Lower leg skin (tissue), 4 donors: Measurements from ENCODE around the gene SULT1E1. TPM values are rescaled to one million over a fixed set of nuclear protein-coding genes. Genes with fewer than 3 reads are reported as not detected.

ENCODE experiments used
- DNase-seq, 2 donors: peaks; one replicate each; pipeline ENCODE4 v3.0.0-alpha.2; 2019; ENCODE audit warnings: low spot score in 2 of 2
- H3K4me3 ChIP-seq: fragments of 200-600 bp; sonication (generic); 2 replicates; pipeline ENCODE4 v1.5.1; 2017; ENCODE audit warnings: mild to moderate bottlenecking, low read depth; ENCODE audit not compliant: poor library complexity, severe bottlenecking
- POLR2A ChIP-seq, 2 donors: fragments of 450-650 bp; IDR thresholded peaks; one replicate each; pipeline ENCODE4 v1.6.1; 2016 to 2017; ENCODE audit warnings: antibody characterized with exemption in 2 of 2, mild to moderate bottlenecking in 1 of 2, moderate library complexity in 1 of 2
- WGBS, 2 donors: methylation state at CpG; one replicate each; pipeline ENCODE4 v1.1.5; 2018; 5-methylcytosine and 5-hydroxymethylcytosine counted together
- intact Hi-C: fragments of 100-400 bp; cut with DNase I; formaldehyde crosslinking; loops from one replicate; pipeline ENCODE4 v1.15.0; 2023; ENCODE audit warnings: low total_unique reads
- total RNA-seq, 4 donors: library from RNA; depleted of rRNA; stranded (reverse); fragments of >200 nt; gene quantifications; one replicate each; pipeline ENCODE4 v1.1.0, GENCODE V29; 2016
- TF ChIP-seq, protein P1 (sequence below), 3 donors: fragments of 450-650 bp; IDR thresholded peaks; one replicate each; pipeline ENCODE4 v1.5.1; 2016; ENCODE audit warnings: antibody characterized with exemption in 3 of 3, mild to moderate bottlenecking in 3 of 3, moderate library complexity in 2 of 3

SULT1E1 gene, protein sequence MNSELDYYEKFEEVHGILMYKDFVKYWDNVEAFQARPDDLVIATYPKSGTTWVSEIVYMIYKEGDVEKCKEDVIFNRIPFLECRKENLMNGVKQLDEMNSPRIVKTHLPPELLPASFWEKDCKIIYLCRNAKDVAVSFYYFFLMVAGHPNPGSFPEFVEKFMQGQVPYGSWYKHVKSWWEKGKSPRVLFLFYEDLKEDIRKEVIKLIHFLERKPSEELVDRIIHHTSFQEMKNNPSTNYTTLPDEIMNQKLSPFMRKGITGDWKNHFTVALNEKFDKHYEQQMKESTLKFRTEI
- 10 to 100 TPM; 15.7 to 45.2 (median 34.3) TPM for total RNA-seq

DNA sequence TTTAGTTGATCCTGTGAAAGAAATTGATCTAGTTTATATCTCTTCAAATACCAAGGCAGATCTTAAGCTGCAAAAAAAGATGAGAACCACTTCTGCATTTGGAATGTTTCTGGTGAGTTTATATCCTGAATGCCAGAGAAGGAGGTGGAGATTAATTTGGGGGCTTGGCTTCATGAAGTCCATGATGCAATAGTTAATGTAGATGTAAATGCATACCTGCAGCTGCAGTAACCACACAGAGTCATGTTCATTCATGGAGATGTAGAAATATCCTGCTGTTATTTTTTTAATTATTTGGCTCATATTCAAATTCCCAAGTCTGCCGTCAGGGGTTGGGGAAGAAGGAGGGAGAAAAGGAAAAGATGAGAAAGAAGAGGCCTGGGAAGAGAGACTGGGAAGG lies at the start of gene SULT1E1:
SULT1E1 (minus strand) TSS at position 94 of the 400 bp plus-strand sequence. CDS start 2,501 bp downstream, outside the sequence.
- TF ChIP-seq, protein P1, sequence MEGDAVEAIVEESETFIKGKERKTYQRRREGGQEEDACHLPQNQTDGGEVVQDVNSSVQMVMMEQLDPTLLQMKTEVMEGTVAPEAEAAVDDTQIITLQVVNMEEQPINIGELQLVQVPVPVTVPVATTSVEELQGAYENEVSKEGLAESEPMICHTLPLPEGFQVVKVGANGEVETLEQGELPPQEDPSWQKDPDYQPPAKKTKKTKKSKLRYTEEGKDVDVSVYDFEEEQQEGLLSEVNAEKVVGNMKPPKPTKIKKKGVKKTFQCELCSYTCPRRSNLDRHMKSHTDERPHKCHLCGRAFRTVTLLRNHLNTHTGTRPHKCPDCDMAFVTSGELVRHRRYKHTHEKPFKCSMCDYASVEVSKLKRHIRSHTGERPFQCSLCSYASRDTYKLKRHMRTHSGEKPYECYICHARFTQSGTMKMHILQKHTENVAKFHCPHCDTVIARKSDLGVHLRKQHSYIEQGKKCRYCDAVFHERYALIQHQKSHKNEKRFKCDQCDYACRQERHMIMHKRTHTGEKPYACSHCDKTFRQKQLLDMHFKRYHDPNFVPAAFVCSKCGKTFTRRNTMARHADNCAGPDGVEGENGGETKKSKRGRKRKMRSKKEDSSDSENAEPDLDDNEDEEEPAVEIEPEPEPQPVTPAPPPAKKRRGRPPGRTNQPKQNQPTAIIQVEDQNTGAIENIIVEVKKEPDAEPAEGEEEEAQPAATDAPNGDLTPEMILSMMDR (IDR thresholded peaks at IDR 0.05): no peak
- no peak for DNase-seq
- intact Hi-C loops: no loop called here
- 8 to 16% methylated on average over 1 of the region's 1 CpG for WGBS, 2 donors
- no peak within 1 kb of the TSS for H3K4me3 ChIP-seq

DNA sequence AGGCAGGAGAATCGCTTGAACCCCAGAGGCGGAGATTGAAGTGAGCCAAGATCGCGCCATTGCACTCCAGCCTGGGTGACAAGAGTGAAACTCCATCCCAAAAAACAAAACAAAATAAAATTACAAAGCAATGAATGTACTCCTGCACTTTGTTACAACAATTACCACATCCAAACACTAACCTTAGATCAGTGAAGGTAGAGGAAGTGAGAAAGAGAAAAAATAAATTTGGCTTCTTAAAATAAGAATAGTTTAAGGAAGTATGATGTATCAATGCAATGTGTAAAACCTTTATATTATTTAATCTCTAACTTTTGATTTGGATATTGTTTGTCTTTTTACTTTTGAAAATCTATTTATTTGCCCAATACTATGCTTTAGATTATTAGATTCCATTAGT lies 49.2 kb upstream of the SULT1E1 start:
- no peak overlapping the region for H3K4me3 ChIP-seq
- TF ChIP-seq, protein P1 (IDR thresholded peaks at IDR 0.05): no peak
- no peak for TF ChIP-seq POLR2A (IDR thresholded peaks at IDR 0.05)
- intact Hi-C loops: no loop called here
- DNase-seq: no peak
- WGBS, 2 donors: 93 to 97% methylated on average over 4 of the region's 4 CpGs

DNA sequence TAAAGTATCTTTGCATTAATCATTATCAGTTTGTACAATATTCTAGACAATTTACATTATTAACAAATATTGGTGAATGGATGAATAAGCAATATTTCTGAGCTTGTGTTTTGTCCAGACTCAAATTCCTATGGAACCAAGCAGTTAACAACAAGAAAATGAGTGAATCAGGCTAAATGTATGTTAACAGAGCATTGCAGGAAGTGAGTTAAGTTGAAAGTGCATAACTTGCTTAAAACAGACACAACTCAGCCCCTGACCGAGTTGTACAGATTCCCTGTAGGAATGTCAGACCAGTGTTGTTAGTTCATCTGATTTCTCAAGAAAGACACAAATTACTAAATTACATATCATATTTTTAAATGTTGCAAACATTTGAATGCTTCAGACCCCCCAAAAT lies 47.2 kb upstream of the SULT1E1 start:
- intact Hi-C loops: no loop called here
- 57 to 72% methylated on average over 1 of the region's 1 CpG for WGBS, 2 donors

DNA sequence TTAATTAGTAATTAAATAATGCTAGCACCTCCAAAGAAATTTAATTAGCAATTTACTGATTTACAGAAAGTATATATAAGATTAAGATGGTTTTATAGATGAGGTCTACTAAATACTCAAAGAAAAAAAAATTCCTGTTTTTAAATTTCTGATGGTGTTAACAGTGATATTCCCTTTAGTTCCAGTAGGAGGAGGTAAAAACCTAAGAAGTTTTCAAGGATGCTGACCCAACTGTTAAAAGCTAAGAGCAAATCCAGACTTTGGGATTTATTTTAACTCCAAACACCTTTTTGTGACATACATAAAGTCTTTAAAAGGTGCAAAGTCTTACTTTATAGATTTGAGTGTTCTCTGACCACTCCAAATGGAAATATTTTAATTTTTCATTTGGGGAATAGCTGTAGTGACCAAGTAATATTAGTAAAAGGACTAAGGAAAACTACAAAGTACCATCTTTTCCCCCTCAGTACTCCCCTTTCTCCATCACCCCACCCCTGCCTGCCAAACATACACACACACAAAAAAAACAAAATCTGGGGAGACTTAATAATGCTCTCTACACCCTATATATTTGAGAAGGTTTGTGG lies 36.7 kb upstream of the SULT1E1 start:
- TF ChIP-seq, protein P1 (IDR thresholded peaks at IDR 0.05): no peak
- no peak for TF ChIP-seq POLR2A (IDR thresholded peaks at IDR 0.05)
- no peak for DNase-seq
- no peak overlapping the region for H3K4me3 ChIP-seq
- intact Hi-C loops: no loop called here

More for the DNA sequence above, 47.2 kb upstream of the SULT1E1 start:
- TF ChIP-seq, protein P1 (IDR thresholded peaks at IDR 0.05): no peak
- no peak for TF ChIP-seq POLR2A (IDR thresholded peaks at IDR 0.05)
- DNase-seq: no peak
- H3K4me3 ChIP-seq: no peak overlapping the region

DNA sequence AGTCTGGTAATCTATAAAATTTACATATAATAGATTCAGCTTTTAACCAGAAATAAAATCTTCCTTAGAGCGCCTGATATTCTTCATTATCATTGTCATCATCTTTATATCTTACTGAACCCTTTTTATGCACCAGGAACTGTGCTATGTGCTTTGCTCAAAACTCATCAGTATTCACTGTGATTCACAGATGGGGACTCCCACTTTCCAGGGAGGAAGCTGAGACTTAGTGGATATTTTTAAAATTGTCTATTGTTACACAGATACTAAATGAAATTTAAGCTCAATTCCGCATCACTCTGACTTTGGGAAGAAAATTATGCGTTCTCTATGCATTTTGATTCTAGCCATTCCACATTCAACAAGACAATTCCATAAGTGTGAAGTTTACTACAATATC lies 34.8 kb upstream of the SULT1E1 start:
- no peak overlapping the region for H3K4me3 ChIP-seq
- TF ChIP-seq, protein P1 (IDR thresholded peaks at IDR 0.05): no peak
- no peak for TF ChIP-seq POLR2A (IDR thresholded peaks at IDR 0.05)
- no peak for DNase-seq
- 89 to 95% methylated on average over 3 of the region's 3 CpGs for WGBS, 2 donors
- intact Hi-C loops: no loop called here
